Muscle of leg (tissue), 16 donors: ENCODE measurements around the gene CCDC18. TPM values are rescaled to one million over a fixed set of nuclear protein-coding genes. Genes with fewer than 3 reads are reported as not detected.

ENCODE experiments used
- DNase-seq: peaks from one replicate; pipeline ENCODE4 v3.0.0; 2013
- H3K27ac ChIP-seq: one replicate; pipeline ENCODE4 v1.5.1; 2013; ENCODE audit warnings: mild to moderate bottlenecking, low read length, control low read depth
- H3K27me3 ChIP-seq: one replicate; pipeline ENCODE4 v1.6.1; 2013; ENCODE audit warnings: low read length; ENCODE audit not compliant: control insufficient read depth, insufficient read depth
- H3K36me3 ChIP-seq: one replicate; pipeline ENCODE4 v1.6.1; 2013; ENCODE audit warnings: low read length; ENCODE audit not compliant: control insufficient read depth, insufficient read depth
- H3K4me1 ChIP-seq: one replicate; pipeline ENCODE4 v1.6.1; 2013; ENCODE audit warnings: low read length; ENCODE audit not compliant: control insufficient read depth, insufficient read depth
- H3K4me3 ChIP-seq: one replicate; pipeline ENCODE4 v1.5.1; 2013; ENCODE audit warnings: low read length, control low read depth
- H3K9me3 ChIP-seq: replicated peaks from 2 replicates; pipeline ENCODE4 v1.6.1; 2013; ENCODE audit warnings: low read depth, low read length; ENCODE audit not compliant: control insufficient read depth
- WGBS: methylation state at CpG from one replicate; pipeline ENCODE4 v1.1.5; 2013; ENCODE audit warnings: missing lambda C conversion rate; ENCODE audit not compliant: insufficient coverage; 5-methylcytosine and 5-hydroxymethylcytosine counted together
- long read RNA-seq, 11 donors: transcript quantifications; one replicate each; lab custom pipeline, GENCODE V29; 2026
- polyA plus RNA-seq, 8 donors: library from polyadenylated mRNA; unstranded; fragments of 120-200 nt; gene quantifications; one replicate each; pipeline versions ENCODE4 v1.2.1 to v1.2.3, GENCODE V29; 2013; ENCODE audit warnings: inconsistent platforms in 1 of 8, low replicate concordance in 1 of 8; ENCODE audit not compliant: insufficient read length in 8 of 8, insufficient read depth in 1 of 8
- total RNA-seq: library from RNA; stranded (reverse); fragments of 120-200 nt; gene quantifications from one replicate; pipeline ENCODE4 v1.2.4, GENCODE V29; 2013

Gene CCDC18
- total RNA-seq (6.9 TPM), polyA plus RNA-seq (1 to 10 TPM; 4.5 to 8.1 (median 5.3) TPM)
- long read RNA-seq, donor 1, result 0 reads
- long read RNA-seq, donor 2, result 0 reads
- long read RNA-seq, donor 3, partial matches to known transcripts, result 5 of 5 reads
- long read RNA-seq, donor 3, other reads (novel, unspliced or antisense), result 0 of 5 reads
- long read RNA-seq, donor 4, result 0 reads
- long read RNA-seq, donor 5, result 0 reads
- long read RNA-seq, donor 6, partial matches to known transcripts, result 30 of 52 reads
- long read RNA-seq, donor 6, other reads (novel, unspliced or antisense), result 22 of 52 reads
- long read RNA-seq, donor 7, partial matches to known transcripts, result 0 of 5 reads
- long read RNA-seq, donor 7, other reads (novel, unspliced or antisense), result 5 of 5 reads
- long read RNA-seq, donor 8, partial matches to known transcripts, result 13 of 13 reads
- long read RNA-seq, donor 8, other reads (novel, unspliced or antisense), result 0 of 13 reads
- long read RNA-seq, donor 9, partial matches to known transcripts, result 6 of 6 reads
- long read RNA-seq, donor 9, other reads (novel, unspliced or antisense), result 0 of 6 reads
- long read RNA-seq, donor 10, partial matches to known transcripts, result 13 of 33 reads
- long read RNA-seq, donor 10, other reads (novel, unspliced or antisense), result 19 of 33 reads
- long read RNA-seq, donor 11, partial matches to known transcripts, result 10 of 10 reads
- long read RNA-seq, donor 11, other reads (novel, unspliced or antisense), result 0 of 10 reads

GRCh38 chr1:93180723-93181613 lies at the start of gene CCDC18:
Gene CCDC18 (plus strand): TSS chr1:93180724. CDS start chr1:93183362, 2,638 bp downstream.
- Histone ChIP-seq H3K4me1 (peaks cover 2% of the 10 kb centered on the region), H3K36me3 (peaks cover 2% of the 10 kb centered on the region), H3K4me3 (peak within 1 kb of the TSS; percentile 77), H3K27ac (peak within 1 kb of the TSS; percentile 98), H3K27me3 (no peaks in the 10 kb centered on the region), H3K9me3 (no peaks in the 10 kb centered on the region)
- under 1% methylated on average over 23 of the region's 43 CpGs for WGBS
- DNase-seq, result peak; percentile 57

GRCh38 chr1:93132638-93133037 lies 47.9 kb upstream of the CCDC18 start:
- H3K9me3 ChIP-seq, result no peaks in the 10 kb centered on the region
- peaks cover 19% of the 10 kb centered on the region for H3K36me3 ChIP-seq
- no peaks in the 10 kb centered on the region for H3K4me1 ChIP-seq
- no peak overlapping the region for H3K27ac ChIP-seq
- DNase-seq, result no peak
- no peaks in the 10 kb centered on the region for H3K27me3 ChIP-seq
- H3K4me3 ChIP-seq, result no peak overlapping the region

- Histone ChIP-seq H3K27ac (no peak overlapping the region), H3K9me3 (no peaks in the 10 kb centered on the region), H3K4me1 (no peaks in the 10 kb centered on the region), H3K4me3 (no peak overlapping the region), H3K27me3 (no peaks in the 10 kb centered on the region), H3K36me3 (peaks cover 17% of the 10 kb centered on the region)
- no CpG with 5 or more reads among the region's 5 CpGs for WGBS
- no peak for DNase-seq
Observed at GRCh38 chr1:93136445-93136844, 44.1 kb upstream of the CCDC18 start.

GRCh38 chr1:93137604-93138292 lies 42.8 kb upstream of the CCDC18 start:
- Histone ChIP-seq H3K36me3 (peaks cover 17% of the 10 kb centered on the region), H3K27ac (no peak overlapping the region), H3K27me3 (no peaks in the 10 kb centered on the region), H3K4me3 (no peak overlapping the region), H3K9me3 (no peaks in the 10 kb centered on the region), H3K4me1 (no peaks in the 10 kb centered on the region)
- DNase-seq, result no peak
- WGBS, result no CpG with 5 or more reads among the region's 3 CpGs

- DNase-seq, result no peak
- H3K4me3 ChIP-seq, result no peak overlapping the region
- H3K36me3 ChIP-seq, result peaks cover 9% of the 10 kb centered on the region
- no peaks in the 10 kb centered on the region for H3K27me3 ChIP-seq
- no CpG with 5 or more reads among the region's 1 CpG for WGBS
- H3K4me1 ChIP-seq, result no peaks in the 10 kb centered on the region
- no peak overlapping the region for H3K27ac ChIP-seq
- no peaks in the 10 kb centered on the region for H3K9me3 ChIP-seq
Observed at GRCh38 chr1:93140106-93140505, 40.4 kb upstream of the CCDC18 start.

- no peaks in the 10 kb centered on the region for H3K36me3 ChIP-seq
- H3K9me3 ChIP-seq, result no peaks in the 10 kb centered on the region
- no peak overlapping the region for H3K4me3 ChIP-seq
- no peaks in the 10 kb centered on the region for H3K4me1 ChIP-seq
- no peak for DNase-seq
- no peaks in the 10 kb centered on the region for H3K27me3 ChIP-seq
- no CpG with 5 or more reads among the region's 2 CpGs for WGBS
- H3K27ac ChIP-seq, result no peak overlapping the region
Observed at GRCh38 chr1:93142161-93142560, 38.4 kb upstream of the CCDC18 start.

- no peaks in the 10 kb centered on the region for H3K9me3 ChIP-seq
- no peak overlapping the region for H3K27ac ChIP-seq
- no peaks in the 10 kb centered on the region for H3K27me3 ChIP-seq
- H3K4me1 ChIP-seq, result no peaks in the 10 kb centered on the region
- WGBS, result no CpG with 5 or more reads among the region's 1 CpG
- H3K36me3 ChIP-seq, result peaks cover 2% of the 10 kb centered on the region
- no peak overlapping the region for H3K4me3 ChIP-seq
- no peak for DNase-seq
Observed at GRCh38 chr1:93143136-93143535, 37.4 kb upstream of the CCDC18 start.

- H3K27me3 ChIP-seq, result no peaks in the 10 kb centered on the region
- H3K4me3 ChIP-seq, result no peak overlapping the region
- H3K27ac ChIP-seq, result no peak overlapping the region
- H3K36me3 ChIP-seq, result peaks cover 4% of the 10 kb centered on the region
- H3K9me3 ChIP-seq, result no peaks in the 10 kb centered on the region
- WGBS, result no CpG with 5 or more reads among the region's 4 CpGs
- H3K4me1 ChIP-seq, result no peaks in the 10 kb centered on the region
- no peak for DNase-seq
Observed at GRCh38 chr1:93143769-93144168, 36.8 kb upstream of the CCDC18 start.

GRCh38 chr1:93148001-93148400 lies 32.5 kb upstream of the CCDC18 start:
- peaks cover 9% of the 10 kb centered on the region for H3K36me3 ChIP-seq
- H3K4me1 ChIP-seq, result no peaks in the 10 kb centered on the region
- H3K27ac ChIP-seq, result no peak overlapping the region
- no peaks in the 10 kb centered on the region for H3K27me3 ChIP-seq
- no peaks in the 10 kb centered on the region for H3K9me3 ChIP-seq
- DNase-seq, result peak; percentile 7
- 37% methylated on average over 6 of the region's 7 CpGs for WGBS
- no peak overlapping the region for H3K4me3 ChIP-seq
